HG03342 (cell line): ENCODE results near the gene TMEM107.
"Not testable (repeated sequence)": the region's sequence is repeated elsewhere in the genome, so short reads cannot be mapped to it uniquely, and the experiment has no call there.

Experiments used
- ATAC-seq: cut with Tn5 transposase; IDR thresholded peaks from one replicate; pipeline ENCODE4 v1.9.1; 2021; ENCODE audit warnings: mild to moderate bottlenecking, moderate library complexity; ENCODE audit not compliant: unreplicated experiment

TMEM107 gene

DNA sequence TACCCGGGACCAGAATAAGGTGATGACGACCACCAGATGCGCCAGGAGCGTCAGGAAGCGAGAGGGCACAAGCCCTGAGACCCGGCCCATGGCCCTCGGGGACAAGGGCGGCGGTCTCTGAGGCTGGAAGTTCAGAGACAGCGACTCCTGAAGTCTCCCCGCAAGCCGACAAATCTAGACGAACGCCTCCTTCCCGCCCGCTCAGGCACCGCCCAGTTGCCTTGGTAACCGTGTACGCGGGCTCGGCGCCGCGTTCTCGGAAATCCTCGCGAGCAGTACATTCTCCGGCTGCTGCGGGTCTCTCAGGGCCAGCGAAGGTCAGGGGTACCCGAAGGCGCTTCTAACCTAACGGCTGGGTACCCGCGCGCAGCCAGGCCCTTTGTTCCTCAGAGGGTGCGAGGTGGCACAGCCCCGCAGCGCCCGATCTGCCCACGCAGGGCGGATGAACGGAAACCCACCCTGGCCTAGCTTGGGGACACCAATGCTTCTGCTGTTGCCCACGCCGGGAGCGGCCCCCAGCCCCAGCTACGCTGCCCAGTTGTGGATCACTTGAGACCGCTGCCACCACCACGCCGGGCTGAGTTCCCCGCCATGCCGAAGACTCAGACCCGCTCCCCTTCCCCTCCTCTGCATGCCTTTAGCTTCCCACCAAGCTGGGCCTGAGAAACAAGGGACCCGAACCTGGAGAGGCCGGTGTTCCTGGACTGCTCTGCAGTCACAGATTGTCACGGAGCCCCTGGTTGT lies at the start of gene TMEM107:
TMEM107 (minus strand) TSS at position 184 of the 744 bp plus-strand sequence; CDS start at position 90, 94 bp downstream.
- ATAC-seq: peak; percentile 34

DNA sequence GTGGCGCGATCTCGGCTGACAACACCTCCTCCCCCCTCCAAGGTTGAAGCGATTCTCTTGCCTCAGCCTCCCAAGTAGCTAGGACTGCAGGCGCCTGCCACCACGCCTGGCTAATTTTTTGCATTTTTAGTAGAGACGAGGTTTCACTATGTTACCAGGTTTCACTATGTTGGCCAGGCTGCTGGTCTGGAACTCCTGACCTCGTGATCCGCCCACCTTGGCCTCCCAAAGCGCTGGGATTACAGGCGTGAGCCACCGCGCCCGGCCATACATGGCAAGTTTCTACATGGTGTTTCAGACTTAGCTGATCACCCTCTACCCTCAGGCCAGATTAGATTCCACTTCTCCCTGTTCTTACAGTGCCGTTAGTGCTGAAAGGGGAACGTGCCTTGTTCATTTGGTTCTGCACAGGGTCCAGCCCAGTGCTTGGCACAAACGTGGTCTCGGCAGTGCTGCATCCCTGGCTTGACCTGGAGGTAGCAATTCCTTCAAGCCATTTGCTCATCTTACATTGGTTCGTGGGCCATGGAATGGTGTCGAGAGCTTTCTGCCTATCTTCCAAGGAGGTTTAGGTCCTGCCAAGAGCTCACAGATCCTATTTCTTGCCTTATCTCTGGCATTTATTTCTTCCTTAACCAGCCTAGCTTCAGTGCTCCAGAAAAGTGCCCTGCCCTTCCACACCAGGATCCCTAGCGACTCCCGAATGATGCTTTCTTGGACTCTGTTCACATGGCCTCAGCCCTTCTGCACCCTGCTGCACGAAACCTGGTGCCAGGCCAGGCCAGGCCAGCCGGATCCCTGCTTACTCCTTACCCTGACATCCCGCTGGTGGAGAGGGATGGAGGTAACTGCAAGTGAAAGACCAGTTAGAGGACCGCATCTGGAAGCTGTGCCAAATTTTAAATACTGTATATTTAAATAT lies 49.0 kb upstream of the TMEM107 start:
- no peak for ATAC-seq

DNA sequence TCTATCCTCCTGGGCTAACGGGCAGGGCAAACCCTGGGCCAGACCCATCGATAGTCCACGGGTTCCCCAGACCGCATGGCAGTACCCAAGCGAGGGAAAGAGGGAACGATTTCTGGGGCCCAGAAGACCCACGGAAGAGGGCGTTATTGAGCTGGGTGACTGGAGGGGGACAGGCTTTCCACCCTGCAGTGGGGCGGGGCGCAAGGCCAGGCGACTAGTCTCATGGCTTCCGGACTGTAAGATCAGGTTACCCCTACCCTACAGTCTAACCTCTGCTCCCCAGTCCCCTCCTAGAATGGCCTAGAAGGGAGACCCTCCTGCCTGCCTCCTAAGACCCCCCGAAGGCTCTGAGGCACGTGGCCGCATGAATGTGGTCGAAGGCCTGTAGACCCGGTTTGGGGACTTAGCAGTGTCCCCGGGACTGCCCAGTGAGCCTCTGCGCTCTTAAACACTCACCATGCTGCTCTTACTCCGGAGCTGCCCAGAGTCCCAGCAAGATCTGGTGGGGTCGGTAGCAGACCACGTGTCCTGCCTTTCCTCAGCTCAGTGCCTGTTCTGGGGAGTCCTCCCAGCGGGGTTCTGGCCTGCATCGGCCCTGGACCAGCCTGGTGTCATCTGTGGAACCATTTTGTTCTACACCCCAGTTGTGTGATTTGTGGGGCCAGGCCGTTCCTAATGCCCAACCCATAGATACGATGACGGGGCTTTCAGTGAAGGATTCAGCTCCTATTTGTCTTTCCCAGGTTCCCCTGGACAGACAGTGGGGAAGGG lies 47.4 kb upstream of the TMEM107 start:
- ATAC-seq: no peak

DNA sequence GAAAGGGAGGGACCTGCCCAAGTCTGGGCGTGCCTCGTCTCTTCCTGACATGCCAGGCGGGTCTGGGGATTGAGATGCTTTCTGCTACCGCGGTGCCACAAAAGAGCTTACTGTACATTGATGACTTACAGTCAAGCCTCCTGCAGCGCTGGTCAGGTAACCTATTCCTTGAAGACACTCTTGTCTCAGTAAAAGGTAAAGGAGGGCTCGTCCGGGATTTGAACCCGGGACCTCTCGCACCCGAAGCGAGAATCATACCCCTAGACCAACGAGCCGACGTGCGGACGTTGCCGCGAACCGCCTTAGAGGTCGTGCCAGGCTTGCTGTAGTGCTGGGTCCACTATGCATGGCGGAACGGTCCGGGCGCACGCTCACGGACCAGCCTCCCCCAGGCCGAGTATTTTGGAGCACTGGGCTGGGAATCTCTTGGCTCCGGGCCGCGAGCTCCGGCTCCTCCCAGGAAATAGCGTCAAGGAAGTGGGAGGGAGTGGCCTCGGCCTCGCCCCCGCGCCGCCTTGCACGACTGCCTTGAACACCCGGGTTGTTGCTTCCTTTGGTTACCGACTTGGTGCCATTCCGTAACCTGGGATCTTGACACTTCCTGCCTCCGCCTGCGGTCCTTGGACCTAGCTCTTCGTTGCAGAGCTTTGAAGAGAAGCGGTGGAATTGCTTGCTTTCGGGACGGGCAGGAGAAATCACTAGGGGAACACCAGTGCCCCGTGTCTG lies 46.6 kb upstream of the TMEM107 start:
- ATAC-seq: peak; percentile 30

DNA sequence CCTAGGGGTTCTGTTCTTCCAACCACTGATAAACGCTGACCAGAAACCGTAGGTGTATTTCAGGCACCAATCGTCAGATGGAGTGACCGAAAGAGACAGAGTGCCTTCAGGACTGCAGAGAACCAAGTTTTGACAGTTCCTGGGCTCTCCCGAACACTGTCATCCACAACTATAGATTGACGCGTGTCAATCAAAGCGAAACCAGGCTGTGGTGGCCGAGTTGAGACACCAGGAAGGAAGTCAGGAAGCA lies 46.1 kb upstream of the TMEM107 start:
- ATAC-seq: peak; percentile 30

DNA sequence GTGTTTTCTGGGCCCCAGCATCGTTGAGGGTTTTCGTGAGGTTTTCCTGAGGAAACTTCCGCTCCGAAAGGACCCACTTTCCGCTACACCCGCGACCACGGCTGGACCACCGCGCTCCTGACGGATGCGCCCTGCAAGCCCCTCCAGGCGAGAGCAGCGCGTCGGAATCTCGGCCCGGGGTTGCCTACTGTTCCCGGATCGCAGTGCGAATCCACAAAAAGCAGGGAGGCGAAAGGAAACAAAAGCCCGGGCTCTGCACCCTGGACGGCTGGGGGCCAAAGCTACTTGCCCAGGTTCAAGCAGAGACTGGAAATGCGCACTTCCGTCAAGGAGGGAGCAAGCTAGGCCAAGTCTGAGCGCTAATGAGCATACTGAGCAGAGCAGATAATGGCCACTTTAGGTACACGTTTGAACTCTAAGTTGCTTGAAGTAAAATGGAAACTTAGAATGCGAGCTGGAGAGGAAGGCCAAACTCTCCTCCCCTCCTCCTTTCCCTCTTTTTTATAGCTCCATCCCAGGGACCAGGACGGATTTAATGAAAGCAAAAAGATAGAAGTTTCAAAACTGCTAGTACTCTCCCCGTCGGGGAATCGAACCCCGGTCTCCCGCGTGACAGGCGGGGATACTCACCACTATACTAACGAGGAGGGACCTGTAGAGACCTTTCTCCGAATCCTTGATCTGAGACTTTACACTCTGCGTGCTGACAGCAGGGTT lies 45.6 kb upstream of the TMEM107 start:
- peak; percentile 42 for ATAC-seq

DNA sequence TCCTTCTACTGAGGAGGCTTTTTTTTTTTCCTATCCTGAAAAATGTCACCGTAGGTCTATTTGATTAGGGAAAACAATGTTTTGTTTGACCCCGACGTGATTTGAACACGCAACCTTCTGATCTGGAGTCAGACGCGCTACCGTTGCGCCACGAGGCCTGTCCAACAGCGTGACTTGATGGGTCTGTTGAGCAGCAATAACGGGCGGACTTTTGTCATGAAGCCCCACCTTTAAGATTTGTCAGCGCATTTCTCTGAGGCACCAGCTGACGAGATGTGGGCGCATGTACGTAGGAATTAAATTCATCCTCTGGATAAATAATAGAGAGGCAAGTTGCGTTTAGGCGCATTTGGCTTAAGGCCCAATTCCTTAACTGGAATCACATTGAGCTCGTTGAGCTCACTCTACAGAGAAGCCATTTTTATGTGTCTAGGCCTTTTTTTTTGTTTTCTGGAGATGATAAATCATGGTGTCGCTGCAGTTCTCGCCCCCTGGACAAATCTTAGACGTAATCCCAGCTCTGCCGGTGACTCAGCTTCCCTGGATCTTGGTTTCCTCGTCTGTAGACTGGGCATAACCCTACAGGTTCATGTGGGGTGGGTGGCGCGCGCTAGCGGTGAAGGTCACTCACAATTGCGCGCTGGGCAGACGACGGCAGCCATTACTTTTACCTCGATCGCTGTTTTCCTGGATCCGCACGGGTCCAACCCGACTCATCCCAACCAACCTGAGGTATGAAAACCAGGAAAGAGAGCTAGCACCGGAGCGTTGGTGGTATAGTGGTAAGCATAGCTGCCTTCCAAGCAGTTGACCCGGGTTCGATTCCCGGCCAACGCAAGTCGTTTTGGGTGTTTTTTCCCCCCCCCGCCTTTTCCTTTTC lies 44.8 kb upstream of the TMEM107 start:
- no peak for ATAC-seq

DNA sequence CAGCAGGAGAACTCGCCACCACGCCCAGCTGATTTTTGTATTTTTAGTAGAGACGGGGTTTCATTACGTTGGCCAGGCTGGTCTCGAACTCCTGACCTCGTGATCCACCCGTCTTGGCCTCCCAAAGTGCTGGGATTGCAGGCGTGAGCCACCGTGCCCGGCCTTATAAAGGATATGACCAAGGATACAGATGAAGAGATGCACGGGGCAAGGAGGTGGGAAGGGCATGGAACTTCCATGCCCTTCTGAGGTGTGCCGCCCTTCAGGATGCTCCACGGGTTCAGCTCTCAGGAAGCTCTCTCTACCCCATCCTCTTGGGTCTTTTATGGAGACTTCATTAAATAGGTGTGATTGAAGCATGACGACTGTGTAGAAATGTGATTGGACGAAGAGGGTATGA lies 37.8 kb upstream of the TMEM107 start:
- ATAC-seq: not testable (repeated sequence)

DNA sequence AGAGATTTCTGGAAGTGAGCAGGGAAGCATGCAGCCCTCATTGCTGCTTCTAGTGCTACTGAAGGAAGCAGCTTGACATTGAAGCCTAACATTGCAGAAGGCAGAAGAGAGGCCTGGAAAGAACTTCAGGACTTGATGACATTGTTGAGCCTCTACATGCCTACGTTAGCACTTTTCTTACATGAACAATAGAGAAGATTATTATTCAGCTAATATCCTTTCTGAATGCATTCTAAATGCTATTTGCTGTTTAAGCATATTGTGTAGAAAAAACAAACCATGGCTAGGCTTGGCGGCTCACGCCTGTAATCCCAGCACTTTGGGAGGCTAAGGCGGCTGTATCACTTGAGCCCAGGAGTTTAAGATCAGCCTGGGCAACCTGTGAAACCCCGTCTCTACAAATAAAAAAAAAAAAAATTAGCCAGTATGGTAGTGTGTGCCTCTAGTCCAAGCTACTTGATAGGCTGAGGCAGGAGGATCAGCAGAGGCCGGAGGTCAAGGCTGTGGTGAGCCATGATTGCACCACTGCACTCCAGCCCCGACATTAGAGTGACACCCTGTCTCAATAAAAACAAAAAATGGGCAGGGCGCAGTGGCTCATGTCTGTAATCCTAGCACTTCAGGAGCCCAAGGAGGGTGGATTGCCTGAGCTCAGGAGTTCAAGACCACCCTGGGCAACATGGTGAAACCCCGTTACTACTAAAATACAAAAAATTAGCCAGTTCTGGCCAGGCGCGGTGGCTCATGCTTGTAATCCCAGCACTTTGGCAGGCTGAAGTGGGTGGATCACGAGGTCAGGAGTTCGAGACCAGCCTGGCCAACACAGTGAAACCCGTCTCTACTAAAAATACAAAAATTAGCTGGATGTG lies 36.4 kb upstream of the TMEM107 start:
- ATAC-seq: no peak

GRCh38 chr17:8210761-8211458 lies 34.7 kb upstream of the TMEM107 start:
- peak; percentile 8 for ATAC-seq

DNA sequence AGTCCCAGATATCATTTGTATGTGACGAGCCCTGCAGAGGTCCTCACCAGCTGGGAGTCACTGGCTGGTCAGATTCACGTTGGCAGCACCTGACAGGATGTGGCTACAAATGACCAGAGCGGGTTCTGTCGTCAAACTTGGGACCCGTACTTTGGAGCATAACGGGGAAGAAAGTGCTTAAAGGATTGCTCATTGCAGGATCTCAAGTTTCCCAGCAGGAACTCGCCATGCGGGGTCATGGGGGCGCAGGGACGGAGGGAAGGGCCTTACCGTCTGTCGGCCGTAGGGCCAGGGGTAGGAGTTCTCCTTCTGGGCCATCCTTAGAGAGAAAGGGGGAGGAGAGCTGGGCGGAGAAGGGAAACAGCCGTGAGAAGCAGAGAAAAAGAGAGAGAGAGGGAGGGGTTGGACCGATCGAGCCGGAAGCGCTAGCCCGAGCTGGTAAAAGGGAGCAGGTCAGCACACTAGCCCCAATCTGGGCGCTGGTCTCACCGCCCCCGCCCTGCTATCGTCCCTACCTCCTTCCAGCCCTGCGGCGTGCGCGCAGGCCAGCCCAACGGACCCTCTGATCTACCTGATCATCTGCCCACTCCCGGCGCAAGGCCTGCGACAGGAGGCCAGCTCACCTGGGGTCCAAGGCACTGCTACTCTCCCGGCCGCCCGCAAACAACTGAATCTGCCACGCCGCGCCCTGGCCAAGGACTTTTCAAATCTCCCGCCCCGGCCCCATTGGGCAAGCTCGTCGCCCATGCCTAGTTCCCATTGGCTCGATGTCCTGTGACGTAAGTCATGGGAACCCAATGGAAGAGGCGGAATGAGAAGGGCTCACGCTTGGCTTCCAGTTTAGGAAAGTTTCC lies 34.0 kb upstream of the TMEM107 start, which contains the start of gene AURKB:
AURKB (minus strand) TSS at position 669 of the 854 bp plus-strand sequence; CDS start at position 318, 351 bp downstream.
- ATAC-seq: peak; percentile 81

DNA sequence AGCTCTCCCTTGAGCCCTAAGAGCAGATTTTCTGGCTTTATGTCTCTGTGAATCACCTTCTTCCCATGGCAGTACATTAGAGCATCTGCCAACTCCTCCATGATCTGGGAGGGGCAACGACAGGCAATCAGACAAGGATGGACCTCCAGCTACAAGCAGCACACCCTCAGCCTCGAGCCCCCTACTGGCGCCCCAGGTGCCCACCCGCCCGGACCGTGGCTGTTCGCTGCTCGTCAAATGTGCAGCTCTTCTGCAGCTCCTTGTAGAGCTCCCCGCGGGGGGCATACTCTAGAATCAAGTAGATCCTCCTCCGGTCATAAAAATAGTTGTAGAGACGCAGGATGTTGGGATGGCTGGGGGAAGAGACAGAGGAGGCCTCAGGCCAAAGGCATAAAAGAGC lies 30.4 kb upstream of the TMEM107 start:
- ATAC-seq: no peak

DNA sequence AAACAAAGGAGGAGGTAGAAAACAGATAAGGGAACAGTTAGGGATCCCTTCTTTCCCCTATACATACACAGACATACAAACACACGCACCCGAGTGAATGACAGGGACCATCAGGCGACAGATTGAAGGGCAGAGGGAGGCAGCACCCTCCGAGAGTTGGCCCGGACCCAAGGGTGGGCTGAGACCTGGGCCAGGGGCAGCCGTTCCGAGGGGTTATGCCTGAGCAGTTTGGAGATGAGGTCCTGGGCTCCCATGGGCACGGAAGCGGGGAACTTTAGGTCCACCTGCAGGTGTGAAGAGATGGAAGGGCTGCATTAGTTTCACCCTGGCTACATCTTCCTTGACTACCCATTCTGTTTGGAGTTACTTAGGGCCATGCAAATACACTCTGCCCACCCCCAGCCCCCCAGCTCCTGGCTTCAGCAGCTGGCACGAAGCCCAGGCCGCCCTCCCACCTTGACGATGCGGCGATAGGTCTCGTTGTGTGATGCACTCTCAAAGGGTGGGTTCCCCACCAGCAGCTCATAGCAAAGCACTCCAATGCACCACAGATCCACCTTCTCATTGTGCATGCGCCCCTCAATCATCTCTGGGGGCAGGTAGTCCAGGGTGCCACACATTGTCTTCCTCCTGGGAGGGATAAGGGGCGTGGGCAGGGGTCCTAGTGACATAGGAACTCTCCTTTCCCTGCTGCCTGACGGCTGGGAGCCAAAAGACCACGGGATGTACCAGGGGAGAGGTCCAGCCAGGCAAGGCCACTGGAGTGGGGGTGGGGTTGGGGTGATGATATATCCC lies 28.8 kb upstream of the TMEM107 start:
- ATAC-seq: no peak

GRCh38 chr17:8192070-8192815 lies 16.1 kb upstream of the TMEM107 start:
- ATAC-seq: peak; percentile 31

GRCh38 chr17:8190506-8190905 lies 14.3 kb upstream of the TMEM107 start:
- no peak for ATAC-seq
